ENCODE measurements around the gene PPP2R3B. TPM values are rescaled to one million over a fixed set of nuclear protein-coding genes. Genes with fewer than 3 reads are reported as not detected.

PPP2R3B gene
- total and polyA plus RNA-seq, 2 donors (not counting 1 experiment from before 2014, with no cell fraction given) = 43.3 to 47.6 TPM

- H3K9me3 Mint-ChIP-seq (ENCODE audit: insufficient read depth) = no peaks in the 10 kb centered on the region
- ATAC-seq (ENCODE audit: low read depth) = no peak
- 96% methylated on average over 61 of the region's 61 CpGs for WGBS (ENCODE audit: insufficient coverage)
Observed at GRCh38 chrX:350534-351323, 36.0 kb downstream of the PPP2R3B start.

More at GRCh38 chrX:350534-351323, 36.0 kb downstream of the PPP2R3B start:
- peaks cover 13% of the 10 kb centered on the region for H3K79me2 ChIP-seq (ENCODE audit: control insufficient read depth, insufficient read depth, low read length)
- H3K27ac Mint-ChIP-seq = no peak overlapping the region
- no peak overlapping the region for H3K9ac ChIP-seq (ENCODE audit: low read length)
- peaks cover 0 to 4% of the 10 kb centered on the region in 2 donors for H3K4me1 ChIP-seq (ENCODE audit: control insufficient read depth in 2 of 2, insufficient read depth in 2 of 2, low read length in 2 of 2)
- no peak overlapping the region for H3K4me2 ChIP-seq (replicated peaks; ENCODE audit: low read depth, low read length, poor library complexity, severe bottlenecking)
- no peak overlapping the region for H3K27ac ChIP-seq (ENCODE audit: low read length in 2 of 2)
- H3K36me3 ChIP-seq (replicated peaks in 1 of 2; ENCODE audit: control extremely low read depth in 1 of 2, control insufficient read depth in 1 of 2, extremely low read depth in 1 of 2, insufficient read depth in 2 of 2, low read length in 1 of 2) = peaks cover 0 to 6% of the 10 kb centered on the region in 2 experiments
- DNase-seq = no peak
- H3K27me3 ChIP-seq (replicated peaks in 1 of 4; ENCODE audit: control extremely low read depth in 1 of 4, control insufficient read depth in 3 of 4, insufficient read depth in 4 of 4, low read length in 3 of 4) = no peaks in the 10 kb centered on the region
- H3K27me3 Mint-ChIP-seq = no peaks in the 10 kb centered on the region
- CTCF ChIA-PET = no interaction called here
- intact Hi-C loops (cut with micrococcal nuclease) = no loop called here
- POLR2A ChIA-PET = no interaction called here
- no peak overlapping the region for H2AFZ ChIP-seq (ENCODE audit: insufficient read depth, low read depth, low read length, poor library complexity, severe bottlenecking)
- H3K9me3 ChIP-seq (ENCODE audit: control extremely low read depth in 1 of 3, control insufficient read depth in 2 of 3, insufficient read depth in 1 of 3, low read length in 2 of 3) = peaks cover 0 to 10% (median 0%) of the 10 kb centered on the region in 3 donors
- no peak for TF ChIP-seq CTCF (IDR thresholded peaks at IDR 0.05)
- TF ChIP-seq EZH2 (IDR thresholded peaks at IDR 0.05; ENCODE audit: borderline replicate concordance, insufficient read depth, low read depth, low read length, poor library complexity, severe bottlenecking) = no peak
- H3K4me3 ChIP-seq (ENCODE audit: control extremely low read depth in 1 of 5, extremely low read depth in 1 of 5, insufficient read depth in 1 of 5, low read depth in 2 of 5, low read length in 4 of 5) = no peak overlapping the region
- H3K4me1 Mint-ChIP-seq = peaks cover 4% of the 10 kb centered on the region
- H3K4me3 Mint-ChIP-seq = no peak overlapping the region
- H4K20me1 ChIP-seq (ENCODE audit: control insufficient read depth, insufficient read depth, low read length, poor library complexity, severe bottlenecking) = no peaks in the 10 kb centered on the region
